HG02970 (cell line): ENCODE results near the gene PRR35.

Experiments used
- ATAC-seq: cut with Tn5 transposase; IDR thresholded peaks from one replicate; pipeline ENCODE4 v1.9.1; 2021; ENCODE audit warnings: mild to moderate bottlenecking, moderate library complexity, moderate number of reproducible peaks; ENCODE audit not compliant: unreplicated experiment, low FRiP score

PRR35 gene

DNA sequence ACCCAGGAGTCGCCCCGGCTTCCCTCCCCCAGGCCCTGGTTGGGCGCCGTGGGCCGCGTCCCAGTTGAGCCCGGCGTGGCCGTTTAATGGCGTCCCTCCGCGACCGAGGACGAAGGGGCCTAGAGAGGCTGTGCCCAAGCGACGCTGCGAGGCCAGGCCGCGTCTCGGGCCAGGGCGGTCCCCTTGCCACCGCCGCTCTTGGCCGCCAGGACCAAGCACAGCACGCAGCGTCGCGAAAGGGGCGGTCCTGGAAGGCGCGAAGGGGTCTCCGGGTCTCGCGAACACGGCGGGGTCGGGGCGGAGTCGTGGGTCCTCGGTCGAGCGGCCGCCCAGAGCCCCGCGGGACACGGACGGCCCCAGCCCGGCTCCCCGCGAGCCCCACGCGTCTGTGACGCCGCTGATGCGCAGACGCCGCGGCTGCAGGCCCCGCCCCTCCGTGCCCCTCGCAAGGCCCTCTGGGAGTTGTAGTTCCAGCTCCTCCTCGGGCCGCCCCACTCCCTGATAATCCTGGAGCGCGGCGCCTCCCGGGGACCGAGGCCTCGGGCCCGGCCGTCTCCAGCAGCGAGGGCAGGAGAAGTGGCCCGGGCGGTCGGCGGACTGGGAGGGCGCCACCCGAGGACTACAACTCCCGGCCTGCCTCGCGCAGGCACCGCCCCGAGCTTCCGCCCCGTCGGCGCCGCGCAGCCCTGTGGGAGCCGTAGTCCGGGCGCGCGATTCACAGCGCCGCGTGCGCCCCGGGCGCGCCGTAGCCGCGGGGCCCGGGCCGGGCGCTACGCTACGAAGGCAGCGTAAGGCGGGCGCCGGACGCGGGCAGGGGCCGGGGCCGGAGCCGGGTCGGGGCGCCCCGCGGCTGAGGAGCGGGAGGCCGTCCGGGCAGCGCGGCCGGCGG is 32.9 kb upstream of the PRR35 start, which contains the start of gene CAPN15:
CAPN15 (plus strand) TSS at position 698 of the 889 bp plus-strand sequence. CDS start 19,127 bp downstream, outside the sequence.
- ATAC-seq, result peak; percentile 75

DNA sequence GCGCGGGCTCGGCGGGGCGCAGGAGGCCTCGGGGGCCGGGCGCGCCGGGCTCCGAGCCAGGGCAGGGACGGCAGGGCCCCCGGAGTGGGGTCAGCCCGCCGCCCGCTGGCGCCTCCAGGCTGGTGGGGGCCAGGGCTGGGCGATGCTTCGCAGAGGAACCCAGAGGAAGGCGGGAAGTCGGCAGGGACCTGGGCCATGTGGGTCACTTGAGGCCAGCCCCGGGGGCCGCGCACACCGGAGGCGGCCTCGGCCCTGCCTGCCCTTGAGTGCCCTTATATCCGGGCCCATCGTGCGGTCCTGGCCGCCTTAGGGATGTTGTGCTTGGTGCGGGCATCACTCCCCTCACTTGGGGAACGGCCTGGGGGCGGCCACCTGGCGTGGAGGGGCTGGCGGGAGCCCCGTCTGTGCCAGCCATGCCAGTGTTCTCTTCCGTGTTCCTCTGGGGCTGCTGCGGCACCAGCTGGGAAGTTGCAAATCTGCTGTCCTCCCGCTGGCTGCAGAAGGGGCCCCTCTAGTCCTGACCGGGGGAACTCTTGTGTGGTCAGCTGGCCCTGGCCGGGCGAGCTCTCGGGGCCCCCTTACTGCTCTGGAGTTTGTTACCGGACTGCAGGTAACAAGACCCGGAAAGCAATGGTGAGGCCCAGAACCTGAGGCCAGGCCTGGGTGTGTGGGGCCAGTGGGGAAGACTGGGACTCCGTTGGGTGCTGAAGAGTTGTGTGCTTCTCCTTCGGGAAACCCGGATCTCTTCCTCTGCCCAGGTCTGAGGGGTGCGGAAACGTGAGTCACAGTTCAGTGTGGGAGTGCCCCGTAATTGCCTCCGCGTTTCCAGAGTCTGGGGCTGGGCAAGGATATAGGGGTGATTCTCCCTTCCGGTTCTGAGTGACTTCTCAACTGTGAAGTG is 31.8 kb upstream of the PRR35 start:
- no peak for ATAC-seq

DNA sequence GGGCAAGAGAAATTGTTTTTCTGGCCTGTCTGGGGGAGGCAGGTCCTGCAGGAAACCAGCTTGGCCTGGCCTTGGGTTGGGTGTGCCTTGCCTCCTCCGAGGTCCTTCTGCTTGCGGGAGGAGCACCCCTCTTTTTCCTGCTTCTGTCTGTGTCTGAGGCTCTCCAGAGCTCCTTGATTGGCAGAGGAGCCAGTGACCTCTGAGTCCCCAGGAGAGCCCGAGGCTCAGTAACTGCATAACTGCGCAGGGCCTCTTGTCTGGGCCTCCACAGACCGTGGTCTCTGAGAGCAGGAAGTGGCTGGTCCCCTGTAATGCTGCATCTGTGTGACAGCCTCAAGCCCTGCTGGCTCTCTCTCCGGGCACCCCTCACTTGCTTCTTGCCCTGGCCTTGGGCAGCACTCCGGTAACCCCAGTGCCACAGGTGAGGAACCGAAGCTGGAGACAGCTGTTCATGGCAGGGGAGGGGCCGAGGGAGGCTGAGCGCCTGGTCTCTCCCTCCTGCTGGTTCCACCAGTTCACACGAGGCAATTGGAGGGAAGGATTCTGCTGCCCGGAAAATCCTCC is 31.1 kb upstream of the PRR35 start:
- ATAC-seq, result no peak

DNA sequence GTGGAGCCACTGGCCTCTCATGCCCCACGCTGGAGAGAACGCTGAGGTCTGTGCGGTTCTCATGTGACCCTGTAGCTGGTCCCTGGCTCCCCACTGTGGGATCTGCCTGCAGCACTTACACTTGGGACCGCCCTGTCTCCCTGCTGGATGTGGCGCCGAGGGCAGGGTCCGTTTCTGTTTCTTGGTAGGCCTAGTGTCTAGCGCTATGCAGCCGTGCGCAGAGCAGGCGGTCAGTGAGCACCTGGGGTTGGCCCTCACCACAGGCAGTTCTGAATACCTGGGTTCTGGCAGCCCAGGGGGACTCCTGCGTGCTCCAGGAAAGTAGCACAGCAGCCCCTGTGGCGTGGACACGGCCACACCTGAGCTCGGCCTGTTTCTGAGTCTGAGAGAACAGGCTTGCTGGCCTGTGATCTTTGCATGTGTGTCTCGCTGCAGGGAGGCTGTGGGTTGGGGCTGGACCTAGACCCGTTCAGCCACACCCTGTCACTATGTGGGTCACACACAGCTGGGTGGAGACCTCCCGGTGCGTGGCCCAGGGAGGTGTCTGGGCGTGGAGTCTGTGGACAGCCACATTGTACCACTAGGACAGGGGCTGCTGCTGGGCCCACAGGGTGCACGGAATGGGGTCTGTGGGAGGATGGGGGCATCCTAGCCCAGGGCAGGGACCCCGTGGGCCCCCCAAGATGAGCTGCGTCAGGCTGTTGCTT is 29.9 kb upstream of the PRR35 start:
- ATAC-seq, result no peak

DNA sequence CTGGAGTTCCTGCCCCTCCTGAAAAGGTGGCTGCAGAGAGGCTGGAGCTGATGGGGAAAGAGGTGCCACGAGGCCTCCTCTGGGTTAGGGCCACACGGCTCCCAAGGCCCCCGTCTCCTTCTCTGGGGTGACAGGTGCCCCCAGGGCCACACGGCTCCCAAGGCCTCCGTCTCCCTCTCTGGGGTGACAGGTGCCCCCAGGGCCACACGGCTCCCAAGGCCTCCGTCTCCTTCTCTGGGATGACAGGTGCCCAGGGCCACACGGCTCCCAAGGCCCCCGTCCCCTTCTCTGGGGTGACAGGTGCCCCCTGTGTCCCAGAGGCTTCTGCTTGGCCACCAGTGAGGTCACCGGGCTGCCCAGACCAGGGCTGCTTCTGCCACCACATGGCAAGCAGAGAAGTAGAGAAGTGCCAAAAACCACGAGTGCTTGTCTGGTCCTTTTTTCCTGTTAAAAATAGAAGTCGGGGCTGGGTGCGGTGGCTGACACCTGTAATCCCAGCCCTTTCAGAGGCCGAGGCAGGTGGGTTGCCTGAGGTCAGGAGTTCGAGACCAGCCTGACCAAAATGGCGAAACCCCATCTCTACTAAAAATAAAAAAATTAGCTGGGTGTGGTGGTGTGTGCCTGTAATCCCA is 28.6 kb upstream of the PRR35 start:
- ATAC-seq, result no peak

DNA sequence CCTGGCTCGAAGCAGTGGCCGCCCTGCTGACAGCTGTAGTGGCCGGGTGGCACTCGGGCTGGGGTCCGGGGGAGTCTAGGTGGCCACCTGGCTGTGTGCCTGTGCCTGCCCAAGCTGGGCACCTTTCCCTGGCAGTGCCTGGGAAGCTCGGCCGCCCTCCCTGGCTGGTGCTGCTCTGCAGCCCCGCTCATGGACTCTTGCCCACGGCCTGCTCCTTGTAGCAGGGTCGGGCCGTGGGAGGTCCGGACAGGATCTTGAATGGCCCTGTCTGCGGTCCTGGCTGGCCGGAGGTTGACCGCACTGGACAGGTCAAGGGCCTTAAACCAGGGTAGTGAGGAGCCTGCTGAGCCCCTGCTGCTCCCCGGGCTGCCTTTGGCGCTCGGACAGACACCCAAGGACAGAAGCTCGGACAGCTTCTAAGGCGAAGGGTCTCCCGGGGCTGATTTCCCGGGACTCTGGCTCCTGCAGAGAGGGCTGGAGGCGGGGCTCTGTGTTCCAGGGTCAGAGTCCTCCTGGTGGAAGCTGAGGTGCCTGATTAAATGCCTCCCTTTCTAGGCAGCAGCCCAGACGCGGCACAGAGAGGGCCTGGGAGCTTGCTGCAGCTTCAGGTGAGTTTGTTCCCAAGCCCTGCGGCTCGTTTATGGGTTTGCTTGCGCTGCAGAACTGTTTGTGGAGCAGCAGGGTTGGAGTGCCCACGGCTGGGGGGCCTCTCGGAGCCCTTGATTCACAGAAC is 26.6 kb upstream of the PRR35 start:
- ATAC-seq, result no peak

DNA sequence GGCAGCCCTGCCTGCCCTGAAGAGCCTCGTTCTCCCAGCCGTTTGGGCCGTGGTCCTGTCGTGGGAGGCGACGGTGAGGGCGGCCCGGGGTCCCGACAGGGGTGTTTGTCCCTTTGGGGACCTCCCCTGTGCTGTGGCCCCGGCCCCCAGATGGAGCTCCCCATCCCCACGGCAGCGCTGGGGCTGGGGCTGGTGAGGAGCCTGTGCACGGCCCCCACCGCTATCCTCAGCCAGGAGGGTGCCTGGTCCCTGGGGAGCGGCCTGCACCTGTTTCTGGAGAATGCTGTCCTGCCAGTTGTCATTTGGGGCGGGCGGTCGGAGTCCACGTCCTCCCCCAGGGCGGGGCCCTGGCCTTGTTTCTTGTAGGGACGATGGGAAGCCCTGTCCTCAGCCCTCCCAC is 26.1 kb upstream of the PRR35 start:
- no peak for ATAC-seq

DNA sequence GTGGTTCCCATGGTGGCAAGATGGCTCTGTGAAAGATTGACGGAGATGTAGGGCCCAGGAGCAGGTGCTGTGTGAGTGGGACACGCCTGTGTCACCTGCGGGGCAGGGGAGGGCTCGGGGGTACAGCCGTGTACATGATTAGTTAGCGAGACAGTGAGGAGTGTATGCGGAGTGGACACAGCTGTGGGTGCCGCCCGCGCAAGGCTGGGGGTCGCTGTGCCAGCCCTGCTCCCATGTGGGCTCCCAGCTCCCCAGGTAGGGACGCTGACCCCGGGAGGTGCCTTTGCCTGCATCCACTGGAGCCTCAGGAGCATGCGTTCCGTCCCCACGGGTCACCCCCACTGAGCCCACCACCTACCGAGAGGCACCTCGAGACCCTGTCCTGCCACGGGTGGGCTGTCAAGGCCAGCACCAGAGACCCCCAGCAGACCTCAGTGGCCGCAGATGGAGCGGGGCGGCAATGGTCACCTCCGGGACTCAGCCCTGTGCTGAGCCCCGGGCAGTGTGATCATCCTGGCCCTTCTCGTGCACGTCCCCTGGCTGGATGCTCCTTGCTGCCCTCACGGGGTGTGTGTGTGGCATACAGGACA is 25.2 kb upstream of the PRR35 start:
- no peak for ATAC-seq

DNA sequence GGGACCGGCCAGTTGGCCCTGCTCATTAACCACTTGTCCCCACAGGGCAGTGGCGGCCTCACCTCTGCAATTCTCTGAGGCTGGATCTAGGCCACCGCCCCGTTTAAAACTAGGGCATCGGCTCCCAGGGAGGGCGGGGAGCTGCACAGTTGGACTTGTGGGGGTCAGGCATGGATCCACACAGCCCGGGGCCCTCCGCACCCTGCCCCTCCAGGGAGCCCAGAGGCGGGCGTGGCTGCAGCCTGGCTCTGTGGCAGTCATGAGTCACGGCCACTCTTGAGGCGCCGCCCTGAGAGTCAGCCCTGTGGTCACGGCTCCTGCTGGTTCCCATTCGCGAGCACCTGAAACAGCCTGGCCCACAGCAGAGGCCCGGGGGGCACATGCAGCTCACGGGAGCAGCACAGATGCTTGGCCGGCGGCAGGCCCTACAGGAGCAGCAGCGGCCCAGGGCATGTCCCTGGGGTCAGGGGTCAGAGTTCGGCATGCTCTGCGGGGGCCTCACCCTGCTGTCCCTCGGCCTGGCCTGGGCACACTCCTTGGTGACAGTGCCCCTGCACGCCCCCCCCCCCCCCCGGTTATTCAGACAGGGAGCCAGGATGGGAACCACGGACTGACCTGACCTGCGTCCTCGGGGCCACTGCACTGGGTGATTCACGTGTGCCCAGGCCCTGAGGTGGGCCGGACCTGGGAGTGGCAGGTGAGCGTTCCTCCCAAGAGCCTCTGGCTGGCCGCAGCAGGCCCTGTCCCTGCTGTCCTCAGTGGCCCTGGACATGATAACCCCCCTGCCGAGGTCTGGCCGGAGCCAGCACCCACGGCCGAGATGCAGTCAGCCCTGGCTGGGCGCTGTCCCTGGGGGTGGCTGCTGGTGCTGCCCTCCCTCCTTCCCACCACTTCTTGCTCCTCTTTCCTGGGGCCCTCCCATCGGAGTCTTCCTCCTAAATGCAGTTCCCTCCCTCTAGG is 24.5 kb upstream of the PRR35 start:
- ATAC-seq, result no peak

DNA sequence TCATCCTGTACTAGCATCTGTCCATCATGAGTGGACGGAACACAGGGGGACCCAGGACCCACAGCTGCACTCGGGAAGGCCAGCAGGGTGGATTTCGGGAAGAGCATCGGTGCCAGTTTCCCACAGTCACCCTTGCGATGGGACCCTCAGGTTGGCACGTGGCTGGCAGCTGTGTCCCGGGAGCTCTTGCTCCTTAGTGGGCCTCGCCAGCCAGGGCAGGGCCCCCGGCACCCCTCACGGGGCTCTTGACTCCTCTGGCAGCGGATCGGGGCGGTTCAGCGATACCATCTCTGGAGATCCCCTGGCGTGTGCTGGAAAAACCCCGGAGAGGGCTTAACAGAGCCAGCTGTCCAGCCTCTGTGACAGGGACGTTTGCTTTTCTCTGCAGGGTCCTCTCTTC is 23.4 kb upstream of the PRR35 start:
- no peak for ATAC-seq

DNA sequence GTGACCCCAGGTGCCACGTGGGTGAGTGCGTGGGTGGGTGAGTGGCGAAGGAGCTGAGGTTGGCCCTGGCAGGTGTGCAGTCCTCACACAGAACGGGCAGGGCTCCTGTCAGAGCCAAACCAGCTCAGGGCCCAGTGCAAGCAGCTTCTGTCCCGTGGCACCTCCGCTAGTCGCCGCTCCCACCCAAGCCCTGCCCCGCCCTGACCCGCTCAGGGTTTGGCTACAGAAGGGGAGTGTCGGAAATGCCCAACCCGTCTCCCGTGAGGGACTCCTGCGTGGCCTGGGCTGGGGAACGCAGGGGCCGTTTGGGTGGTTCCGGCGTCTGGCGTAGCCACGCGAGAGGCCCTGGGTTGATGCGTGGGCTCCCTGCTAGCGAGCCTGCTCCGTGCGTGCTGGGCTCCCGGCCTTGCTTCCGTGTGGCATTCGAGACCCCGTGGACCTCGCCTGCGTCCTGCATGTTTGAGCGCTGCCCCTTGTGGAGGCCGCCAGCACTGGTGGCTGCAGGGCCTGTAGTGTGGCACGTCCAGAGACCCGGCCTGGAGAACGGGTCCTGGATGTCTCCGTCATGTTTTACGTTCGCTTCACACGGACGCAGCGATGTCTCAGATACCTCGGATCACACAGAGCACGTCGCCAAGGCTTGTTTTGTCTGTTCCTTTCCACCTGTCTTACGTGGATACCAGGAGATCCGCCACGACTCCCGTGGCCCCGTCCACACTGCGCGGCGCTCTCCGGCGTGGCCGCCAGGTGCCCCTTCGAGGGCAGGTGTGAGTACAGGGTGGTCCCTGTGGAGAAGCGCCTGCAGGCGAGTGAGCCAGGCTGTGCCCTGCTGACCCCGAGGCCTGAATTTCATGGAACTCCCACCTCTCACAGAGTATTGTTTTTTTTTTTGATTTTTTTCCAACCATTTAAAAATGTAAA is 22.5 kb upstream of the PRR35 start:
- ATAC-seq, result no peak

DNA sequence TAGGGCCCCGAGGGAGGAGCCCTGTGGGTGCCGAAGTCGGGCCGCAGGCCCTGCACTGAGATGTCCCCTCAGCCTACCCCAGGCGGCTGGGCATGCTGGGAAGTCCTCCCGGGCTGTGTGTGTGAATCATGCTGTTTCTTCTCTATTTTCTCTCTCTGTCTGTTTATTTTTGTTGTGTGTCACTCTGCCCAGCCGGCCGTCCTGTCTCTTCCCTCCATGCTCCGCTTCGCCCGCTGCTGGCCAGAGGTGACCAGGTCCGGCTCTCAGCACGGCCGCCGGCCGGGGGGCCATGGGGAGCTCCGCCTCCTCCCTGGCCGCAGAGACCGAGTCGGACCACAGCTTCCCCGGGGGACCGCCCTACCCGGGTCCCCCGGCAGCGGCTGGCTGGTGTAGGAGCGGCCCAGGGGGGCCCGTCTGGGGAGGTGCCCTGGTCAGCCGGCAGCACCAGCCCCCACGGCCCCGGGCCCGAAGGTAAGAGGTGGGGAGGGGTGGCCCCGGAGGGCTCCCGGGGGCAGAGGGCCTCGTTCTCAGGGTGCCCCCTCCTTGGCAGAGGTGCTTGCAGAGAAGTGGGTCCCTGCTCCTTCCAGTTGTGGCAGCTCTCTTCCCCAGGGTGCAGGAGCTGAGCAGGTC is 20.2 kb upstream of the PRR35 start:
- no peak for ATAC-seq

DNA sequence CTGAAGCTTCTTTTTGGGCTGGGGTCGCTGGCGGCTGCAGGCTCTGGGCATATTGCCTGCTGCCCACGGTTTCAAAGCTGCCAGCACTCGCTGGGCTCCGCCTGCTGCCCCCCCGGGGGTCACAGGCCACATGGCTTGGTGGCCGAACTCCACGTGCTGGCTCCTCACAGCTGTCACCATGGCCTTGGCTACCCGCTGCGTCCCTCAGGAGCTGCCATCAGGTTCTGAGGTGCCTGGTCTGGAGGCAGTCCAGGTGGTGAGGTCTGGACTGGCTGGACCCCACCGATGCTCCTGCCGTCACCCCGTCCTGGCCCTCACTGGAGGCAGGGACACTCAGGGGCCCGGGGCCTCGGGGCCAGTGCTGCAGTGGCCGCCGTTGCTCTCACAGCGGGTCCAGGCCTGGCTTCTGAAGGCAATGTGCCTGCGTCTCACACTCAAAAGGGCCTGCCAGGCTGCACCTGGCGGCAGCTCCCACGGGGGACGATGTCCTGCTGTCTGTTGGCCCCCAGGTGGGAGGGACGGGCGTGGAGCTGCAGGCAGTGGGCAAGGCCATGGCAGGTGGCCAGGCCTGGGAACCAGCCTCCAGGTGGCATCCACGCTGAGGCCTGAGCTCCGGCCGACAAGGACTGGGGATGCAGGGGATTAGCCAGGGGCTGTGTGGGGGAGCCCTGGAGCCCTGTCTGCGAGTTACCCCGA is 19.4 kb upstream of the PRR35 start:
- no peak for ATAC-seq

DNA sequence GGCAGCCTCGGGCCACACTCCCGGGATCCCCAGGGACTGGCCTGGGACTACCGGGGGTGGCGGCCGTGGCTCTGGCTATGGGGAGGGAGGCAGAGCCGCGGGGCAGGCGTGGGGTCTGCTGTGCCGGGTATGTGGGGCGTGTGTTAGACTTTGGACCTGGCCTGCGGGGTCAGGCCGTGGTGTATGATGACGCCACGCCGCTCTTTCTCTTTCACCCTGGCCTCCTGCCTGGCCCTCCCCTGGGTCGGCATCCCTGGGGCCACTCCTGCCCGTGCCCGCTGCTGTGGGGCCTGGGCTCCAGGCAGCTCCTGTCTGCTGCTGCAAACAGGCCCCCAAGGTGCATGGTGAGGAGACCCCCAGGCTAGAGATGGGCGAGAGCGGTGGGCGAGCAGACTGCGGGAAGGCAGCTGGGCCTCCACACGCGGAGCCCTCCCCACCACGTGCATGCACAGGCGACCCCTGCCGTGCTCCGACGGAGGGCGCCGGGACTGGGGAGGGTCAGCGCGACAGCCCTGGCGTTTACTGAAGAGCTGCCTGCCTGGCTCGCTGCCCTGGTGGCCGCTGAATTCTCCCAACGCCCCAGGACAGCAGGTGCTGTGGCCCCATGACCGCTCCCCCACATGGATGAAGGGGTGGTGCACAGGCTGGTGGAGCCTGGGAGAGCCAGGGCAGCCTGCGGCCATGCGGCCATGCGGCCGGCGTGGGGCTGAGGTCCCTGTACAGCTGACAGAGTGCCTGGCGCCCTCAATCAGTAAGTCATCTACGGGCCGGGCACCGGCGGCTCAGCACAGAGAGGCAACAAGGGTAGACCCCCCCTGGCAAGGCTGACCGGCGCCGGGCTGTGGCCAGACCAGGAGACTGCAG is 16.7 kb upstream of the PRR35 start:
- no peak for ATAC-seq

DNA sequence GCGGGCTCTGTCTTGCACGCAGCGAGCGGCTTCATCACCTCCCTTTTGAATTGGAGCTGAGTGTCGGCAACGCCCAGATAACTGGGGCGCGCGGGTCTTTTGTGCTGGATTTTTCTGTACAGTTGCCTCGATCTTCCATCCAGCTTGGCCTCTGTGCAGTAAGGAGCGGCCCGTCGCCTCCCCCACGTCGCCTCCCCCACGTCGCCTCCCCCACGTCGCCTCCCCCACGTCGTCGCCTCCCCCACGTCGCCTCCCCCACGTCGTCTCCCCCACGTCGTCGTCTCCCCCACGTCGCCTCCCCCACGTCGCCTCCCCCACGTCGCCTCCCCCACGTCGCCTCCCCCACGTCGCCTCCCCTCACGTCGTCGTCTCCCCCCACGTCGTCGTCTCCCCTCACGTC is 15.7 kb upstream of the PRR35 start:
- no peak for ATAC-seq
